NT2/D1 (cell line): ENCODE data around the gene CAGE1.
"Not testable (repeated sequence)": the region's sequence is repeated elsewhere in the genome, so short reads cannot be mapped to it uniquely, and the experiment has no call there.

ENCODE experiments used
- DNase-seq: peaks from one replicate; pipeline ENCODE4 v3.0.0-alpha.2; 2011; ENCODE audit warnings: low read depth, low spot score
- H3K27me3 ChIP-seq: 2 replicates; pipeline ENCODE4 v1.6.0; 2011; ENCODE audit warnings: mild to moderate bottlenecking; ENCODE audit not compliant: insufficient read length, insufficient read depth
- H3K36me3 ChIP-seq: 2 replicates; pipeline ENCODE4 v1.6.1; 2011; ENCODE audit warnings: mild to moderate bottlenecking, low read length, mixed read lengths; ENCODE audit not compliant: insufficient read depth, insufficient read length
- H3K4me1 ChIP-seq: 2 replicates; pipeline ENCODE4 v1.5.1; 2011; ENCODE audit not compliant: insufficient read depth, insufficient read length
- H3K4me3 ChIP-seq: 2 replicates; pipeline ENCODE4 v1.5.1; 2011; ENCODE audit warnings: low read depth; ENCODE audit not compliant: insufficient read length
- H3K9ac ChIP-seq: 2 replicates; pipeline ENCODE4 v1.6.0; 2011; ENCODE audit warnings: low read depth; ENCODE audit not compliant: insufficient read length
- H3K9me3 ChIP-seq: 2 replicates; pipeline ENCODE4 v1.5.1; 2011; ENCODE audit warnings: mild to moderate bottlenecking, low read length; ENCODE audit not compliant: insufficient read depth
- SUZ12 ChIP-seq: IDR thresholded peaks from 2 replicates; pipeline ENCODE4 v1.6.1; 2011; ENCODE audit not compliant: insufficient read length, insufficient read depth; ENCODE audit errors: extremely low read depth
- YY1 ChIP-seq: IDR thresholded peaks from 2 replicates; pipeline ENCODE4 v1.6.1; 2011; ENCODE audit not compliant: insufficient read length, insufficient read depth
- ZNF274 ChIP-seq: IDR thresholded peaks from 2 replicates; pipeline ENCODE4 v1.6.1; 2011; ENCODE audit warnings: mild to moderate bottlenecking, low read depth, low read length

Gene CAGE1

GRCh38 chr6:7389162-7389450, 436 bp downstream of the CAGE1 start:
- H3K4me3 ChIP-seq: peak overlapping the region; percentile 88
- no peaks in the 10 kb centered on the region for H3K27me3 ChIP-seq
- no peaks in the 10 kb centered on the region for H3K4me1 ChIP-seq
- H3K36me3 ChIP-seq: peaks cover 22% of the 10 kb centered on the region
- DNase-seq: no peak
- H3K9ac ChIP-seq: peak overlapping the region; percentile 92
- no peaks in the 10 kb centered on the region for H3K9me3 ChIP-seq
- no peak for TF ChIP-seq YY1
- no peak for TF ChIP-seq ZNF274
- TF ChIP-seq SUZ12: no peak

DNA sequence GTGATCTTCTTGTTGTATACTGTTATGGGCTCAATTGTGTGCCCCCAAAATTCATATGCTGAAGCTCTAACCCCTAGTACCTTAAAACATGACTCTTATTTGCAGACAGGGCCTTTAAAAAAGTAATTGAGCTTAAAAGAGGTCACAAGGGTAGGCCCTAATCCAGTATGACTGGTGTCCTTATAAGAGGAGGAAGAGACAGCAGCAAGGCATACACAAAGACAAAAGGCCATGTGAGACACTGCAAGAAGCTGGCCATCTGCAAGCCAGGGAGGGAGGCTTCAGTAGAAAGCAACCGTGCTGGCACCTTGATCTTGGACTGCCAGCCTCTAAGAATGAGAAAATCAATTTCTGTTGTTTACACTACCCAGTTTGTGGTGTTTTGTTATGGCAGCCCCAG, 8.4 kb downstream of the CAGE1 start:
- H3K4me1 ChIP-seq: no peaks in the 10 kb centered on the region
- H3K4me3 ChIP-seq: no peak overlapping the region
- H3K36me3 ChIP-seq: no peaks in the 10 kb centered on the region
- DNase-seq: no peak
- H3K9ac ChIP-seq: no peak overlapping the region
- no peaks in the 10 kb centered on the region for H3K27me3 ChIP-seq
- H3K9me3 ChIP-seq: no peaks in the 10 kb centered on the region
- TF ChIP-seq ZNF274: no peak
- no peak for TF ChIP-seq YY1
- TF ChIP-seq SUZ12: no peak

- no peaks in the 10 kb centered on the region for H3K4me1 ChIP-seq
- TF ChIP-seq ZNF274 (no peak), SUZ12 (no peak), YY1 (no peak)
- no peaks in the 10 kb centered on the region for H3K36me3 ChIP-seq
- no peaks in the 10 kb centered on the region for H3K27me3 ChIP-seq
- no peak overlapping the region for H3K9ac ChIP-seq
- no peaks in the 10 kb centered on the region for H3K9me3 ChIP-seq
- no peak for DNase-seq
- no peak overlapping the region for H3K4me3 ChIP-seq
Observed at GRCh38 chr6:7378740-7379139, 10.8 kb downstream of the CAGE1 start.

GRCh38 chr6:7377961-7378360, 11.6 kb downstream of the CAGE1 start:
- Histone ChIP-seq H3K9ac (no peak overlapping the region), H3K36me3 (no peaks in the 10 kb centered on the region), H3K27me3 (no peaks in the 10 kb centered on the region), H3K4me1 (no peaks in the 10 kb centered on the region), H3K9me3 (no peaks in the 10 kb centered on the region), H3K4me3 (no peak overlapping the region)
- no peak for TF ChIP-seq SUZ12
- no peak for TF ChIP-seq ZNF274
- no peak for TF ChIP-seq YY1
- no peak for DNase-seq

- no peaks in the 10 kb centered on the region for H3K9me3 ChIP-seq
- H3K9ac ChIP-seq: no peak overlapping the region
- H3K4me3 ChIP-seq: no peak overlapping the region
- no peaks in the 10 kb centered on the region for H3K27me3 ChIP-seq
- no peaks in the 10 kb centered on the region for H3K4me1 ChIP-seq
- no peaks in the 10 kb centered on the region for H3K36me3 ChIP-seq
- TF ChIP-seq SUZ12 (no peak), YY1 (no peak), ZNF274 (no peak)
- DNase-seq: no peak
Observed at GRCh38 chr6:7373739-7374138, 15.8 kb downstream of the CAGE1 start.

DNA sequence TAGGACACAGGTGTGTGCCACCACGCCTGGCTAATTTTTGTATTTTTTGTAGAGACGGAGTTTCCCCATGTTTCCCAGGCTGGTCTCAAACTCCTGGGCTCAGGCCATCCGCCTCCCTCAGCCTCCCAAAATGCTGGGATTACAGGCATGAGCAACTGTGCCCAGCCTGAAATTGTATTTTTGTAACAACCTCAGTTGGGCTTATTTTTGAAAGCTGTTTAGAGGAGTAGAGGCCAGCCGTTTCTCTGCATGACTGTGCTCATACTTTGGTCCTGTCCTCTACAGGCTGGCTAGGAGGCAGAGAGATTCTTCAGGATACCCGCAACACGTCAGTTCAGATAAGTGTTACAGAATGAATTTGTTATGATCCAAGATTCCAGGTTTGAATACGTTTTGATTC, 22.1 kb downstream of the CAGE1 start:
- Histone ChIP-seq H3K4me1 (no peaks in the 10 kb centered on the region), H3K4me3 (no peak overlapping the region), H3K9me3 (no peaks in the 10 kb centered on the region), H3K27me3 (no peaks in the 10 kb centered on the region), H3K36me3 (no peaks in the 10 kb centered on the region), H3K9ac (no peak overlapping the region)
- DNase-seq: no peak
- TF ChIP-seq SUZ12 (no peak), YY1 (no peak), ZNF274 (no peak)

GRCh38 chr6:7351916-7352315, 37.6 kb downstream of the CAGE1 start:
- H3K9me3 ChIP-seq, H3K4me1 ChIP-seq, H3K4me3 ChIP-seq, DNase-seq, H3K27me3 ChIP-seq, H3K9ac ChIP-seq, H3K36me3 ChIP-seq: not testable (repeated sequence)

DNA sequence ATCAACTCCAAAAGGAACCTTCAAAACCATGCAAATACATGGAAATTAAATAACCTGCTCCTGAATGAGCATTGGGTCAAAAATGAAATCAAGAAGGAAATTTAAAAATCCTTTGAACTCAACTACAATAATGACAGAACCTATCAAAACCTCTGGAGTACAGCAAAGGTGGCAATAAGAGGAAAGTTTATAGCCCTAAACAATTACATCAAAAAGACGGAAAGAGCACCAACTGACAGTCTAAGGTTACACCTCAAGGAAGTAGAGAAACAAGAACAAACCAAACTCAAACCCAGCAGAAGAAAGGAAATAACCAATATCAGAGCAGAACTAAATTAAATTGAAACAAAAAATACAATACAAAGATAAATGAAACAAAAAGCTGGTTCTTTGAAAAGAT, 39.0 kb downstream of the CAGE1 start:
- not testable (repeated sequence) for H3K4me1 ChIP-seq, H3K36me3 ChIP-seq, DNase-seq, H3K9me3 ChIP-seq, H3K27me3 ChIP-seq, H3K4me3 ChIP-seq, H3K9ac ChIP-seq
